DMS79 (cell line): ENCODE data around the gene EIPR1.
A peak's percentile ranks its signal among the peaks of the same experiment; 100 is the strongest.

Source experiments
- DNase-seq: peaks from one replicate; lab custom pipeline; 2025; lab: John Stamatoyannopoulos, UW

EIPR1 gene

DNA sequence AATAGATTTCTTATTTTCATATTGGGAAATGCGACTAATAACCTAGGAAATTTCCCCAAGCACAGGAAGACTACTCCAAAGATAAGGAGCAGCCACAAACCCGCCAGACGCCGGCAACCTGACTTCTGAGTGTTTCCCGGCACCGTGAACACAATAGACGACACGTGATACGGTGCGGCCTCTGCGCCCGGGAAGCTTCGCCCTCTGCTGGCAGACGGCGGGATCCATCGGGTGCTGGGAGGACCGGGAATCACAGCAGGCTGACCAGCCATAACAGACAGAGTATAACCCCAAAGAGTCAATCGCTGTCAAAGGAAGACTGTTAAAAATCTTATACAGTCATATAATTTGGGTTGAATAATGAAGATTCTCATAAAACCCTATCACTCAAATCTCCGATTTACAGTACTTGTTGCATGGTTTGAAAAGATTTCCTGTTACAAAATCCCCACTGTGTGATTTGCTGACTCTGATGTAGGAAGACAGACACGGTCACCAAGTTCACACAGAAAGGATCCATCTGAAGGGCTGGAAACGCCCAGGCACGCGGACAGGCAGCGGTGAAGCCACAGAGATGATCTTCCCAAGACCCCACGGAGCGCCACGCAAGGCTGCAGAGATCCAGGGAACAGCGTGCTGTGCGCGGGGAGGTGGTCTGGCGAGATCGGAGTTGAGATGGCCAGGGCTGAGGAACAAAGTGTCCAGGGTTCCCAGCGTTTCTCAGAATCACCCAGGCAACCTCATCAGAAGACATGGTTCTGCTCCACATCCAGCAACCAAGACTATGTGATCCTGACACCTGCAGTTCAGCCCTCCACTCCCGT lies 73.8 kb downstream of the EIPR1 start:
- DNase-seq: peak; percentile 78

GRCh38 chr2:3302751-3303582 lies 74.7 kb downstream of the EIPR1 start:
- peak; percentile 85 for DNase-seq

GRCh38 chr2:3302421-3302750 lies 75.2 kb downstream of the EIPR1 start:
- DNase-seq: no peak

DNA sequence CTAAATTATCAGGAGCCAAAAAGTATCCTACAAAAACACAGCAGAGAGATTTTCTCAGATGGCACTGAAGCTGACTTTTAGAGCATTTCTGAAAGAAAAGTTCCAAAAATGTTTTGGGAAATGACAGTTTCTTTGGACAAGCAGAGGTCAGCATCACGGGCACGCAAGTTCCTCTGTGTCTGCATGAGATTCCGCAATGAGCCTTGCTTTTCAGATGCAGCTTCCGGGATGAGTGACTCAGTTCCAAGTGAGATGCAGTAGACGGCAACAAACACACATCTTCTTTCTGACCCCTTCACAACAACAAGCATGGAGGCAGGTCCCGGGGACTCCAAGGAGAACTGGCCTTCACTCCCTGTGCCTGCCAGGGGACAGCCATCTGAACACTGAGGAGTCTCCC lies 76.6 kb downstream of the EIPR1 start:
- no peak for DNase-seq

- no peak for DNase-seq
Measured at GRCh38 chr2:3300224-3300995, 77.2 kb downstream of the EIPR1 start.

DNA sequence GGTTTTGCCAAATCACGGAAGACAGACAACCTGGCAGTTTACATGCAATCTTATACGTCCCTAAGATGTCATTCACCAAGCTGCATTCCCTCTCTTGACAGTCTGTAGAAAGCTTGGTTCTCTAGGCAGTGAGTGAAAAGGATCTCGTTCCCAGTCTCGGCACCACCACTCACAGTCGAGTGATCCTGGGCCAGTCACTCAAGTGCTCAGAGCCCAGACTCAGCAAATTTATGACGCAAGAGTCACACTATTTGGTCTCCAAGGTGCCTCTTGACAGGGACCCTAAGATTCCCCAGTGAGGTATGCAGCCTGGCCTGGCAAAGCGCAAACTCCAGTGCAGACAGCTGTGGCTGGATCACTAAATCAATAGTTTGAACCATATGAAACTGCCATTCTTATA lies 77.9 kb downstream of the EIPR1 start:
- DNase-seq: no peak

DNA sequence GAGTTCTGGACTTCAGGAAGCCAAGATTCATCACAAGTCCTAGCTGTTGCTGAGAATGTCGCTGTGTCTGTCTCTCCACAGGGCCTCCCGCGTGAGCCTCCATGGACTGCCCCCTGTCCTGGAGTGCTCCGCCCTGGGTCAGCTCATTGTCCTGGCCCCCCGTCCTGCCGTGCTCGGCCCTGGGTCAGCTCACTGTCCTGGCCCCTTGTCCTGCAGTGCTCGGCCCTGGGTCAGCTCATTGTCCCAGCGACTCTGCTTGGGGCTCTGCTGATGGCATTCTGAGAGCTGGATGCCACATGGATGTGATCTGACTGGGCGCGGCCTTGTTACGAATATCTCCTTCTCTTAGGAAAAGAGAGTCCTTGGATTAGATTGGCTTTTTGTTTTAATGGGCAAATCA lies 78.5 kb downstream of the EIPR1 start:
- no peak for DNase-seq

DNA sequence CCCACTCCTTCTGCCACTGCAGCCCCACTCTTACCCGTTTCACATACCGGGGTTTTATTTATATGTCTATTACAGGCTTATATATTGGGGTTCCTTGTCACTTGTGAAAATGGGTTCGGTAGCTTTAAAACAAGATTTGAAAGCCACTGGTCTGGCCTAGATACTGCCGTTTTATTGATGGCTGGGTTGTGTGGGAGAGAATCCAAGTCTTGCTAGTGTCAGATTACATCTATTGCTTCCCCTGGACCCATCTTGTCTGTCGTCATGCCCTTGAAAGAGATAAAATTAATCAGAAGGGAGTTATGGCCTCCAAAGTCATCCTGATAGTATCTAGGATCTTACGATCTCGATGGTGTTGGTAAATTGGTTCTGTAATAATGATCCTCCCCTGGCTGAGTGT lies 79.4 kb downstream of the EIPR1 start:
- no peak for DNase-seq

DNA sequence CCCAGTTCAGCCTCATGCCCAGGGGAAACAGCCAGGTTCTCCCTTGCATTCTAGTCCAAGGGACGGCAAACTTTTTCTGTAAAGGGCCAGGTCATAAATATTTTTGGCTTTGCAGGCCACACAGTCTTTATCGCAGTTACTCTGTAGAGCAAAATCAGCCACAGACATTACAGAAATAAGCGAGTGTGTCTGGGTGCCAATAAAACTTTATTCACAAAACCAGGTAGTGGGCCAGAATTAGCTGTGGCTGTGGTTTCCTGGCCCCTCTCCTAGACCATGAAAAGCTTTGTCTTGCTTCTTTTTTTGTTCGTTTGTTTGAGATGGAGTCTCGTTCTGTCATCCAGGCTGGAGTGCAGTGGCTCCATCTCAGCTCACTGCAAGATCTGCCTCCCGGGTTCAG lies 80.1 kb downstream of the EIPR1 start:
- no peak for DNase-seq

DNA sequence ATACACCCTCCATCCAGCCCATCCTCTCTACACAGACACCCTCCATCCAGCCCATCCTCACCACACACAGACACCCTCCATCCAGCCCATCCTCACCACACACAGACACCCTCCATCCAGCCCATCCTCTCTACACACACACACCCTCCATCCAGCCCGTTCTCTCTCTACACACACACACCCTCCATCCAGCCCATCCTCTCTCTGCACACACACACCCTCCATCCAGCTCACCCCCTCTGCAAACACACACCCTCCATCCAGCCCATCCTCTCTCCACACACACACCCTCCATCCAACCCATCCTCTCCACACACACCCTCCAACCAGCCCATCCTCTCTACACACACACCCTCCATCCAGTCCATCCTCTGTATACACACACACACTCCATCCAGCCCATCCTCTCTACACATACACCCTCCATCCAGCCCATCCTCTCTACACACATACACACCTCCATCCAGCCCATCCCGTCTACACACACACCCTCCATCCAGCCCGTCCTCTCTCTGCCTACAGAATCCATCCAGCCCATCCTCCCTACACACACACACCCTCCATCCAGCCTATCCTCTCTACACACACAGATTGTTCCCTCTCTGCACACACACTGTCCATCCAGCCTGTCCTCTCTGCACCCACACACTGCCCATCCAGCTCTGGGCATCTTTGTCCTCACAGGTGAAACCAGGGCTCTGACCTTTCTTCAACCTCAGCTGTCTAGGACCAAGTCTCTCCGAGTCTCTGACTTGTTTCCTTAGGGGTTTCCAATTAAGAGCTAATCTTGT lies 81.2 kb downstream of the EIPR1 start:
- DNase-seq: no peak

DNA sequence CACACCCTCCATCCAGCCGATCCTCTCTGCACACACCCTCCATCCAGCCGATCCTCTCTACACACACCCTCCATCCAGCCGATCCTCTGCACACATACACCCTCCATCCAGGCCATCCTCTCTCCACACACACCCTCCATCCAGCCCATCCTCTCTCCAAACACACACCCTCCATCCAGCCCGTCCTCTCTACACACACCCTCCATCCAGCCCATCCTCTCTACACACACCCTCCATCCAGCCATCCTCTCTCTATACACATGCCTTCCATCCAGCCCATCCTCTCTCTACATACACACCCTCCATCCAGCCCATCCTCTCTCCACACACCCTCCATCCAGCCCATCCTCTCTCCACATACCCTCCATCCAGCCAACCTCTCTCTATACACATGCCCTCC lies 83.1 kb downstream of the EIPR1 start:
- no peak for DNase-seq

DNA sequence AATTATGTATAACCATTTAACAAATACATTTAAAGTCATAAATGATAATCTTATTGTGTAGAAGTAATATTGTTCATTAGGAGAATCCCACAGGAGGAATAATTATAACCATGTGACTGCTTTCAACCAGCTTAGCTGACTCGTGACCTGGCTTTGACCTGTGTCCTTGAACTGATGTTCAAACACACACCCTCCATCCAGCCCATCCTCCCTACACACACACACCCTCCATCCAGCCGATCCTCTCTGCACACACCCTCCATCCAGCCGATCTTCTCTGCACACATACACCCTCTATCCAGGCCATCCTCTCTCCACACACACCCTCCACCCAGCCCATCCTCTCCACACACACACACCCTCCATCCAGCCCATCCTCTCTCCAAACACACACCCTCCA lies 83.5 kb downstream of the EIPR1 start:
- DNase-seq: no peak

GRCh38 chr2:3293221-3293620 lies 84.4 kb downstream of the EIPR1 start:
- DNase-seq: no peak

DNA sequence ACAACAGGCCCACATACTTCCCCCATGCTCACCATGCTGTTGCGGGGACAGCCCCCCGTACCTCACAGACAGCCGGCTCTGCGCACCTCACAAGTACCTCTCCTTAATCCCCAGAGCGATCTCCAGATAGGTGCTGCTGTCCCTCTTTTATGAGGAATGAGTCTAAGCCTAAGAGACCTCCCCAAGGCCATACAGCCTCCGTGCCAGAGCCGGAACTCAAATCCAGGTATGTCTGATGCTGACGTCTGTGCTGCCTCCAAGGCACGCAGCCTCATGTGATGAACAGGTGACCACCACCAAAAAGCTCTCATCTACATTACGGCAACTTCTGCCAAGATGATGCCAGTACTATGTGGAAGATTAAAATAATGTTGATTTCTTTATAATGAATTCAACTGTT lies 85.2 kb downstream of the EIPR1 start:
- DNase-seq: no peak

DNA sequence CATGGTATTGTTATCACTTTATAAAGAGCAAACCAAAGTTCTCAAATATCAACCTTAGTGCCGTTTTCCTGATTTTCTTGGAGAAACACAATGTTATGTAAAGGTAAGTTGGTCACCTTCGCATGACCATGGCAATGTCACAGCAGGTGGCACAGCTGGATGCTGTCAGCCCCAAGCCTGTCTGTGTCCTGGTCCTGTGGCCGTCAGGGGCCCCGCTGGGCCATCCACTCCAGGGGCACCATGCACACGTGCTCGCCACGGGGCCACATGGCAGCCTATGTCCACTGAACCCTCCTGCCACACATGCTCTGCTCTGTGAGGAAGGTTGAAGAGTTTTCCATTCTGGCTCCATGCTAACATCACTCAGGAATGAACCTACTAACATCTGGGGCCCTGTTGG lies 85.9 kb downstream of the EIPR1 start:
- no peak for DNase-seq

GRCh38 chr2:3291113-3291512 lies 86.5 kb downstream of the EIPR1 start:
- DNase-seq: no peak

- peak; percentile 37 for DNase-seq
Measured at GRCh38 chr2:3290655-3291054, 87.0 kb downstream of the EIPR1 start.

DNA sequence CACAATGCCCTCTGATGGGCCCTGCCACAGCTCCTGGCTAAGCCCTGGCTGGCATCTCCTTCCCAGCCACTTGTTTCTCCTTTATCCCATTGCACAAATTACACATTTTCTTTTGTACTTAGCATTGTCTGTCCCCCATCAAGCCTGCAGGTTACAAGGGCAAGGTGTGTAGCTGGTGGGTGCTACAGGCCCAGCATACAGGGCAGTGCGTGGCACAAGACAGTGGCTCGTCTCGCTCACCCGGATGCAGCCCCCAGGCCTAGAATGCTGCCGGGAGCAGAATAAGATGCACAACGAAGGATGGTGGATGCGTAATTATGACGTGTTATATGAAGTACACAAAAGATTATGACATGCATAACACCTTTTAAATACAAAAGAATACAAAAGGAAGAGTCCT lies 87.6 kb downstream of the EIPR1 start:
- no peak for DNase-seq

DNA sequence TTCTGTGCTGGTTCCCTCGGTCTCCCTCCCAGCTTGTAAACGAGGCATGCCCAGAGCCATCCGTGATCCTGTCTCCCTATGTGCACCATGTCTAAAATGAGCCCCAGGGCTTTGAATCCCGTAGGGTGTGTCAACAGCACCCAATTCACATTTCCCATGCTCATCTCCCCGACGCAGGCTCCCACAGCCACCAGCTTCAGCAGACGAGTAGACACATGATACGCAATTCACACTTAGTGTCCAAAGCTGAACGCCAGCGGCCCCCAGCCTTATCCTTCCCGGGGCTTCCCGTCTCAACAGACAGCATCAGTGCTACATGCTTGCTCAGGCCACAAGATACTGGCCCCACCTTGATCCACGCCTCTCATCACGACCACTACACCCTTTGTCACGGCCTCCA lies 88.1 kb downstream of the EIPR1 start:
- DNase-seq: no peak

- DNase-seq: no peak
Measured at GRCh38 chr2:3289171-3289515, 88.5 kb downstream of the EIPR1 start.

GRCh38 chr2:3288470-3289170 lies 89.0 kb downstream of the EIPR1 start:
- no peak for DNase-seq
